Gastrocnemius medialis (tissue), 4 donors: ENCODE data around the gene GABRB2.
"Not testable (repeated sequence)": the region's sequence is repeated elsewhere in the genome, so short reads cannot be mapped to it uniquely, and the experiment has no call there.

Experiments used
- POLR2A ChIP-seq, 2 donors: fragments of 450-650 bp; IDR thresholded peaks; one replicate each; pipeline ENCODE4 v1.6.1; 2017; ENCODE audit warnings: antibody characterized with exemption in 2 of 2, mild to moderate bottlenecking in 2 of 2, moderate library complexity in 2 of 2
- TF ChIP-seq, protein P1 (sequence below), 5 experiments: fragments of 450-650 bp in 3 of 5; fragments of 200-600 bp in 2 of 5; sonication (generic) in 2 of 5; IDR thresholded peaks in 4 of 5; conservative IDR thresholded peaks in 1 of 5; 1 replicate in 4 of 5; 2 replicates in 1 of 5; pipeline ENCODE4 v1.5.1; 2016 to 2019; ENCODE audit warnings: antibody characterized with exemption in 5 of 5, mild to moderate bottlenecking in 3 of 5, moderate library complexity in 3 of 5

DNA sequence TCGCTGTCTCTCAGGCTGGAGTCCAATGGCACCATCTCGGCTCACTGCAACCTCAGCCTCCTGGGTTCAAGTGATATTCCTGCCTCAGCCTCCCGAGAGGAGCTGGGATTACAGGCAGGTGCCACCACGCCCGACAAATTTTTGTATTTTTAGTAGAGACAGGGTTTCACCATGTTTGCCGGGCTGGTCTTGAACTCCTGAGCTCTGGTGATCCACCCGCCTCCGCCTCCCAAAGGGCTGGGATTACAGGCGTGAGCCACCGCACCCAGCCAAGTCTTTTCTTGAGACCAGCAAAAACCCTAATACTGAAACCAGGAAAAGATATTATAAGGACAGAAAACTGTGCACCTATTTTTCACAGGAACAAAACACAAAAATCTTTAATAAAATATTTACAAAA lies 41.4 kb downstream of the GABRB2 start:
- not testable (repeated sequence) for TF ChIP-seq POLR2A (IDR thresholded peaks at IDR 0.05)
- TF ChIP-seq, protein P1, sequence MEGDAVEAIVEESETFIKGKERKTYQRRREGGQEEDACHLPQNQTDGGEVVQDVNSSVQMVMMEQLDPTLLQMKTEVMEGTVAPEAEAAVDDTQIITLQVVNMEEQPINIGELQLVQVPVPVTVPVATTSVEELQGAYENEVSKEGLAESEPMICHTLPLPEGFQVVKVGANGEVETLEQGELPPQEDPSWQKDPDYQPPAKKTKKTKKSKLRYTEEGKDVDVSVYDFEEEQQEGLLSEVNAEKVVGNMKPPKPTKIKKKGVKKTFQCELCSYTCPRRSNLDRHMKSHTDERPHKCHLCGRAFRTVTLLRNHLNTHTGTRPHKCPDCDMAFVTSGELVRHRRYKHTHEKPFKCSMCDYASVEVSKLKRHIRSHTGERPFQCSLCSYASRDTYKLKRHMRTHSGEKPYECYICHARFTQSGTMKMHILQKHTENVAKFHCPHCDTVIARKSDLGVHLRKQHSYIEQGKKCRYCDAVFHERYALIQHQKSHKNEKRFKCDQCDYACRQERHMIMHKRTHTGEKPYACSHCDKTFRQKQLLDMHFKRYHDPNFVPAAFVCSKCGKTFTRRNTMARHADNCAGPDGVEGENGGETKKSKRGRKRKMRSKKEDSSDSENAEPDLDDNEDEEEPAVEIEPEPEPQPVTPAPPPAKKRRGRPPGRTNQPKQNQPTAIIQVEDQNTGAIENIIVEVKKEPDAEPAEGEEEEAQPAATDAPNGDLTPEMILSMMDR (IDR thresholded peaks at IDR 0.05 in 4 of 5, conservative IDR thresholded peaks at IDR 0.05 in 1 of 5) = not testable (repeated sequence)
